Activated effector memory CD4-positive, alpha-beta T cell treated with Interleukin-2 at 50 U/mL for 16 hours (primary cell): ENCODE results near the gene SP6.

Source experiments
- DNase-seq: peaks from one replicate; pipeline ENCODE4 v3.0.0-alpha.2; 2020

Gene SP6

GRCh38 chr17:47831003-47831933 lies 19.7 kb downstream of the SP6 start, which contains the start of the genes LRRC46 and MRPL10:
Gene LRRC46, plus strand, starts transcription at chr17:47831670. Its CDS starts 320 bp downstream, at chr17:47831990.
Gene MRPL10, minus strand, starts transcription at chr17:47831541. Its CDS starts 30 bp downstream, at chr17:47831511.
- DNase-seq = peak; percentile 89

GRCh38 chr17:47830396-47831002 lies 20.5 kb downstream of the SP6 start:
- DNase-seq = no peak

GRCh38 chr17:47829870-47830269 lies 21.1 kb downstream of the SP6 start:
- peak; percentile 33 for DNase-seq

GRCh38 chr17:47823519-47823918 lies 27.4 kb downstream of the SP6 start:
- DNase-seq = no peak

GRCh38 chr17:47822785-47823184 lies 28.2 kb downstream of the SP6 start:
- DNase-seq = no peak

GRCh38 chr17:47821424-47822391 lies 29.3 kb downstream of the SP6 start, which contains the start of gene OSBPL7:
Gene OSBPL7, minus strand, starts transcription at chr17:47821794. Its CDS starts 1,516 bp downstream, at chr17:47820278.
- DNase-seq = peak; percentile 74

- DNase-seq = no peak
These were observed 29.9 kb downstream of the SP6 start for GRCh38 chr17:47821031-47821423.

- DNase-seq = no peak
These were observed 30.8 kb downstream of the SP6 start for GRCh38 chr17:47820033-47820789.

GRCh38 chr17:47819475-47819874 lies 31.5 kb downstream of the SP6 start:
- no peak for DNase-seq

- DNase-seq = no peak
These were observed 32.8 kb downstream of the SP6 start for GRCh38 chr17:47818002-47818695.

GRCh38 chr17:47816947-47817346 lies 34.0 kb downstream of the SP6 start:
- no peak for DNase-seq

- no peak for DNase-seq
These were observed 34.7 kb downstream of the SP6 start for GRCh38 chr17:47816111-47816735.

- DNase-seq = no peak
These were observed 35.7 kb downstream of the SP6 start for GRCh38 chr17:47815106-47815918.

GRCh38 chr17:47813512-47814031 lies 37.4 kb downstream of the SP6 start:
- DNase-seq = no peak

- no peak for DNase-seq
These were observed 37.9 kb downstream of the SP6 start for GRCh38 chr17:47813077-47813476.

- no peak for DNase-seq
These were observed 38.6 kb downstream of the SP6 start for GRCh38 chr17:47812146-47812920.

- DNase-seq = no peak
These were observed 39.3 kb downstream of the SP6 start for GRCh38 chr17:47811709-47812108.

- no peak for DNase-seq
These were observed 39.9 kb downstream of the SP6 start for GRCh38 chr17:47810901-47811635.
